Measurements from ENCODE around the gene SDK2. TPM values are rescaled to one million over a fixed set of nuclear protein-coding genes. Genes with fewer than 3 reads are reported as not detected.

Gene SDK2
- total and polyA plus RNA-seq, 9 donors: 0.40 to 5.4 (median 0.96) TPM

- no peaks in the 10 kb centered on the region for H3K36me3 ChIP-seq
- no peaks in the 10 kb centered on the region for H3K4me1 ChIP-seq (ENCODE audit: insufficient read depth)
- TF ChIP-seq EP300 (IDR thresholded peaks at IDR 0.05) (no peak), POLR2A (IDR thresholded peaks at IDR 0.05) (no peak), CTCF (IDR thresholded peaks at IDR 0.05) (no peak)
- no peak overlapping the region for H3K27ac ChIP-seq
- H3K27me3 ChIP-seq: no peaks in the 10 kb centered on the region
- intact Hi-C loops (cut with DNase I): loop anchor here in 1 of 4 donors (5.0 kb wide), 1 partner anchor 739 kb away; no protein-coding TSS in a partner anchor
- no peaks in the 10 kb centered on the region for H3K9me3 ChIP-seq
- 88 to 94% (median 93%) methylated on average over 16 of the region's 16 CpGs for WGBS, 3 donors
- no peak overlapping the region for H3K4me3 ChIP-seq
- no peak for DNase-seq
Measured at GRCh38 chr17:73437826-73438225, 206.4 kb downstream of the SDK2 start.

GRCh38 chr17:73436954-73437353, 207.3 kb downstream of the SDK2 start:
- 77 to 84% (median 81%) methylated on average over 10 of the region's 10 CpGs for WGBS, 3 donors
- Histone ChIP-seq H3K36me3 (no peaks in the 10 kb centered on the region), H3K9me3 (no peaks in the 10 kb centered on the region), H3K4me3 (no peak overlapping the region), H3K4me1 (ENCODE audit: insufficient read depth) (no peaks in the 10 kb centered on the region), H3K27me3 (no peaks in the 10 kb centered on the region), H3K27ac (no peak overlapping the region)
- no peak for TF ChIP-seq CTCF (IDR thresholded peaks at IDR 0.05)
- TF ChIP-seq EP300 (IDR thresholded peaks at IDR 0.05): no peak
- no peak for TF ChIP-seq POLR2A (IDR thresholded peaks at IDR 0.05)
- intact Hi-C loops (cut with DNase I): loop anchor here in 1 of 4 donors (5.0 kb wide), 1 partner anchor 740 kb away; no protein-coding TSS in a partner anchor
- DNase-seq: no peak

- TF ChIP-seq POLR2A (IDR thresholded peaks at IDR 0.05) (no peak), EP300 (IDR thresholded peaks at IDR 0.05) (no peak), CTCF (IDR thresholded peaks at IDR 0.05) (no peak)
- Histone ChIP-seq H3K36me3 (no peaks in the 10 kb centered on the region), H3K4me1 (ENCODE audit: insufficient read depth) (no peaks in the 10 kb centered on the region), H3K27ac (no peak overlapping the region), H3K9me3 (no peaks in the 10 kb centered on the region), H3K27me3 (no peaks in the 10 kb centered on the region), H3K4me3 (no peak overlapping the region)
- no peak for DNase-seq
- intact Hi-C loops (cut with DNase I): loop anchor here in 1 of 4 donors (5.0 kb wide), 1 partner anchor 742 kb away; no protein-coding TSS in a partner anchor
- WGBS, 3 donors: 96 to 97% (median 96%) methylated on average over 23 of the region's 23 CpGs
Measured at GRCh38 chr17:73435412-73435811, 208.8 kb downstream of the SDK2 start.

GRCh38 chr17:73434154-73434553, 210.1 kb downstream of the SDK2 start:
- Histone ChIP-seq H3K27ac (no peak overlapping the region), H3K27me3 (no peaks in the 10 kb centered on the region), H3K36me3 (no peaks in the 10 kb centered on the region), H3K9me3 (no peaks in the 10 kb centered on the region), H3K4me3 (no peak overlapping the region), H3K4me1 (ENCODE audit: insufficient read depth) (no peaks in the 10 kb centered on the region)
- intact Hi-C loops (cut with DNase I): loop anchor here in 2 of 4 donors (5.0 kb wide), 1 partner anchor 743 kb away; no protein-coding TSS in a partner anchor
- no peak for TF ChIP-seq EP300 (IDR thresholded peaks at IDR 0.05)
- no peak for TF ChIP-seq CTCF (IDR thresholded peaks at IDR 0.05)
- DNase-seq: no peak
- WGBS, 3 donors: 81 to 92% (median 90%) methylated on average over 8 of the region's 8 CpGs

All from ovary (tissue), 9 donors.